Measurements from ENCODE around the gene NEMP2.

NEMP2 gene

DNA sequence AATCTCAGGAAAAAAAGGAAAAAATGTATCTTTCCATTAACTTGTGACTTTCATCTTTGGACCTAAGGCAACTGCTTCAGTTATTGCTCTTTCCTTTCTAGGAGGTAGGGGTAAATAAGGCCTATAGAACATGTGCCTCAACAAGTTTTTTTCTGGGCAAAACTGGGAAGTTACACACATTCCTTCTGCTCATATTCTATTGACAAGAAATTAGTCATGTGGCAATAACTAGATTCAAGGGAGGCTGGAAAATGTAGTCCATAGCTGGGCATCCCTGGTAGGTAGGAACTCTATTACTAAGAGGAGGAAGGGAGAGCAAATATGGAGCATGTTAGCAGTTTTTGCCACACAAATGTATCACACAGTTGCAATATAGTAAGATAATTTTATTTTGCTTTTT lies 37.7 kb upstream of the NEMP2 start:
- no peak overlapping the region for H2AFZ ChIP-seq (ENCODE audit: low read length)
- no peaks in the 10 kb centered on the region for H3K36me3 ChIP-seq (replicated peaks; ENCODE audit: insufficient read depth, low read length)
- no peak for TF ChIP-seq EZH2phosphoT487 (IDR thresholded peaks at IDR 0.05; ENCODE audit: low read length)
- TF ChIP-seq, protein P1, sequence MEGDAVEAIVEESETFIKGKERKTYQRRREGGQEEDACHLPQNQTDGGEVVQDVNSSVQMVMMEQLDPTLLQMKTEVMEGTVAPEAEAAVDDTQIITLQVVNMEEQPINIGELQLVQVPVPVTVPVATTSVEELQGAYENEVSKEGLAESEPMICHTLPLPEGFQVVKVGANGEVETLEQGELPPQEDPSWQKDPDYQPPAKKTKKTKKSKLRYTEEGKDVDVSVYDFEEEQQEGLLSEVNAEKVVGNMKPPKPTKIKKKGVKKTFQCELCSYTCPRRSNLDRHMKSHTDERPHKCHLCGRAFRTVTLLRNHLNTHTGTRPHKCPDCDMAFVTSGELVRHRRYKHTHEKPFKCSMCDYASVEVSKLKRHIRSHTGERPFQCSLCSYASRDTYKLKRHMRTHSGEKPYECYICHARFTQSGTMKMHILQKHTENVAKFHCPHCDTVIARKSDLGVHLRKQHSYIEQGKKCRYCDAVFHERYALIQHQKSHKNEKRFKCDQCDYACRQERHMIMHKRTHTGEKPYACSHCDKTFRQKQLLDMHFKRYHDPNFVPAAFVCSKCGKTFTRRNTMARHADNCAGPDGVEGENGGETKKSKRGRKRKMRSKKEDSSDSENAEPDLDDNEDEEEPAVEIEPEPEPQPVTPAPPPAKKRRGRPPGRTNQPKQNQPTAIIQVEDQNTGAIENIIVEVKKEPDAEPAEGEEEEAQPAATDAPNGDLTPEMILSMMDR (IDR thresholded peaks at IDR 0.05; ENCODE audit: low read length) = no peak
- TF ChIP-seq EZH2 (optimal IDR thresholded peaks at IDR 0.05; ENCODE audit: low read depth, low read length) = no peak
- H3K27ac ChIP-seq (ENCODE audit: low read length) = no peak overlapping the region
- H3K4me1 ChIP-seq (ENCODE audit: low read length) = no peaks in the 10 kb centered on the region
- DNase-seq = no peak
- H3K79me2 ChIP-seq (ENCODE audit: low read length) = no peaks in the 10 kb centered on the region
- H3K9me3 ChIP-seq (replicated peaks; ENCODE audit: insufficient read depth, low read length) = no peaks in the 10 kb centered on the region
- no peaks in the 10 kb centered on the region for H4K20me1 ChIP-seq (ENCODE audit: insufficient read depth, low read length)
- no peaks in the 10 kb centered on the region for H3F3A ChIP-seq (ENCODE audit: insufficient read depth, low read length)
- no peaks in the 10 kb centered on the region for H3K27me3 ChIP-seq (replicated peaks; ENCODE audit: insufficient read depth, low read length)
- H3K4me3 ChIP-seq (ENCODE audit: low read length) = no peak overlapping the region
- no peak overlapping the region for H3K4me2 ChIP-seq (ENCODE audit: low read depth, low read length)
- H3K9me2 ChIP-seq (replicated peaks; ENCODE audit: insufficient read depth, low read length) = no peaks in the 10 kb centered on the region
- no peak overlapping the region for H3K9ac ChIP-seq (ENCODE audit: low read length)

- TF ChIP-seq EZH2phosphoT487 (IDR thresholded peaks at IDR 0.05; ENCODE audit: low read length) (no peak), EZH2 (optimal IDR thresholded peaks at IDR 0.05; ENCODE audit: low read depth, low read length) (no peak)
- TF ChIP-seq, protein P1 (IDR thresholded peaks at IDR 0.05; ENCODE audit: low read length) = no peak
- H3K27me3 ChIP-seq (replicated peaks; ENCODE audit: insufficient read depth, low read length) = no peaks in the 10 kb centered on the region
- H3K9ac ChIP-seq (ENCODE audit: low read length) = no peak overlapping the region
- H3F3A ChIP-seq (ENCODE audit: insufficient read depth, low read length) = no peaks in the 10 kb centered on the region
- no peaks in the 10 kb centered on the region for H4K20me1 ChIP-seq (ENCODE audit: insufficient read depth, low read length)
- no peaks in the 10 kb centered on the region for H3K9me3 ChIP-seq (replicated peaks; ENCODE audit: insufficient read depth, low read length)
- no peak overlapping the region for H3K4me3 ChIP-seq (ENCODE audit: low read length)
- DNase-seq = no peak
- no peak overlapping the region for H3K4me2 ChIP-seq (ENCODE audit: low read depth, low read length)
- no peaks in the 10 kb centered on the region for H3K79me2 ChIP-seq (ENCODE audit: low read length)
- no peak overlapping the region for H2AFZ ChIP-seq (ENCODE audit: low read length)
- no peaks in the 10 kb centered on the region for H3K4me1 ChIP-seq (ENCODE audit: low read length)
- no peak overlapping the region for H3K27ac ChIP-seq (ENCODE audit: low read length)
- no peaks in the 10 kb centered on the region for H3K36me3 ChIP-seq (replicated peaks; ENCODE audit: insufficient read depth, low read length)
- H3K9me2 ChIP-seq (replicated peaks; ENCODE audit: insufficient read depth, low read length) = no peaks in the 10 kb centered on the region
These were observed 37.2 kb upstream of the NEMP2 start for GRCh38 chr2:190571686-190572085.

- Histone ChIP-seq H3F3A (ENCODE audit: insufficient read depth, low read length) (no peaks in the 10 kb centered on the region), H4K20me1 (ENCODE audit: insufficient read depth, low read length) (no peaks in the 10 kb centered on the region), H3K27me3 (replicated peaks; ENCODE audit: insufficient read depth, low read length) (no peaks in the 10 kb centered on the region), H3K36me3 (replicated peaks; ENCODE audit: insufficient read depth, low read length) (no peaks in the 10 kb centered on the region), H3K4me2 (ENCODE audit: low read depth, low read length) (no peak overlapping the region), H3K4me3 (ENCODE audit: low read length) (no peak overlapping the region), H3K4me1 (ENCODE audit: low read length) (no peaks in the 10 kb centered on the region), H2AFZ (ENCODE audit: low read length) (no peak overlapping the region), H3K27ac (ENCODE audit: low read length) (no peak overlapping the region), H3K9me2 (replicated peaks; ENCODE audit: insufficient read depth, low read length) (no peaks in the 10 kb centered on the region), H3K9ac (ENCODE audit: low read length) (no peak overlapping the region), H3K9me3 (replicated peaks; ENCODE audit: insufficient read depth, low read length) (no peaks in the 10 kb centered on the region), H3K79me2 (ENCODE audit: low read length) (no peaks in the 10 kb centered on the region)
- DNase-seq = no peak
- TF ChIP-seq EZH2 (optimal IDR thresholded peaks at IDR 0.05; ENCODE audit: low read depth, low read length) (no peak), EZH2phosphoT487 (IDR thresholded peaks at IDR 0.05; ENCODE audit: low read length) (no peak)
- TF ChIP-seq, protein P1 (IDR thresholded peaks at IDR 0.05; ENCODE audit: low read length) = no peak
These were observed 36.3 kb upstream of the NEMP2 start for GRCh38 chr2:190570871-190571270.
